ENCODE measurements around the gene ZBTB45.

ZBTB45 gene

GRCh38 chr19:58519355-58520256 lies at the start of gene ZBTB45:
ZBTB45 (minus strand) TSS chr19:58519810; CDS start chr19:58517673, 2,137 bp downstream.
- DNase-seq, result peak; percentile 78 to 81

GRCh38 chr19:58568453-58569130 lies 49.0 kb upstream of the ZBTB45 start:
- no peak for DNase-seq

DNA sequence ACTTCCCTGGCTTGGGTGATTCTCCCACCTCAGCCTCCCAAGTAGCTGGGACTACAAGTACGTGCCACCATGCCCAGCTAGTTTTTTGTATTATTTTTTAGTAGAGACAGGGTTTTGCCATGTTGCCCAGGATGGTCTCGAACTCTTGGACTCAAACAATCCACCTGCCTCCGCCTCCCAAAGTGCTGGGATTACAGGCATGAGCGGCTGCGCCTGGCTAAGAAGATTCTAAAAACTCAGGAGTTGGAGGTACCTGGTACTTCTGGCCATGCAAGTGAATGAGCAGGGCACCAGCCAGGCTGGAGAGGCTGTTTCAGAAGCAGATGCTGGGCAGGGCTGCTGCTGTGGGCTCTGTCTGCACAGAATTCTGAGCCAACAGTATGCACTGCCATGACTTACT lies 47.4 kb upstream of the ZBTB45 start:
- DNase-seq, result no peak

DNA sequence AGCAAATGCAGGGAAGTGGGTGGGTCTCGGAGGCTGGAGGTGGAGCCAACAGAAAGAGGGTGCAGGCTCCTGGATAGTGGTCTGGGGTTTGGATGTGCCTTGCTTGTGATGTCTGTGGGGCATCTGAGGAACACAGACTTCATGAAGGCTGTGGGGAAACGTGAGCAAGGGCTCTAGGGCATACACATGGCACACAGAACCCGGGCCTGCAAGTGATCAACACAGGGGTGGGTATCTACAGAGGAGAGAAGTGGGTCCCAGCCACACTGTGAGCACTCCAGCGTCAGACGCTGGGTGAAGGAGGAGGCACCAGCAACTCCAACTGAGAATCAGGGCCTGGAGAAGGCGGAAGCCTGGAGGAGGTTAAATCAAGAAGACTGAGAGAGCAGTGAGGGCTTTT lies 44.2 kb upstream of the ZBTB45 start:
- no peak for DNase-seq

DNA sequence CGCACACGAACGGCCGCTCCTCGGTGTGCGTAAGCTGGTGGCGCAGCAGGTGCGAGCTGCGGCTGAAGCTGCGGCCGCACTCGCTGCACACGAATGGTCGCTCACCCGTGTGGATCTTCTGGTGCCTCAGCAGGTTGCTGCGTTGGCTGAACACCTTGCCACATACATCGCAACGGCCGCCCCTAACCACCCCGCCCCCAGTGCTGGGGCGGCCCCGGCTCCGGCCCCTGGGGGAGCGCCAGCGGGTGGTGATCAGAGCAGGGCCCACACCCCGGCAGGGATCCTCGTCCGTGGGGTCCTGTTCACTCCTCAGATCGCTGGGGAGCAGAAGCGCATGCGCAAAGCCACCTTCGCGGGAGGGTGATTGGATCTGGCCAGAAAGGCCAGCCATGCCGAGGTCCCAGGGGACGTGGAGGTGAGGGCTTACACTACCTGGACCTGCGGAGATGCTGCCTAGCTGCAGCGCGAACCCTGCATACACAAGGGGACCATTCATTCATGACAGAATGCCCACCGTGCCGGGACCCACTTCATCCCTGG lies 43.5 kb upstream of the ZBTB45 start:
- no peak for DNase-seq

DNA sequence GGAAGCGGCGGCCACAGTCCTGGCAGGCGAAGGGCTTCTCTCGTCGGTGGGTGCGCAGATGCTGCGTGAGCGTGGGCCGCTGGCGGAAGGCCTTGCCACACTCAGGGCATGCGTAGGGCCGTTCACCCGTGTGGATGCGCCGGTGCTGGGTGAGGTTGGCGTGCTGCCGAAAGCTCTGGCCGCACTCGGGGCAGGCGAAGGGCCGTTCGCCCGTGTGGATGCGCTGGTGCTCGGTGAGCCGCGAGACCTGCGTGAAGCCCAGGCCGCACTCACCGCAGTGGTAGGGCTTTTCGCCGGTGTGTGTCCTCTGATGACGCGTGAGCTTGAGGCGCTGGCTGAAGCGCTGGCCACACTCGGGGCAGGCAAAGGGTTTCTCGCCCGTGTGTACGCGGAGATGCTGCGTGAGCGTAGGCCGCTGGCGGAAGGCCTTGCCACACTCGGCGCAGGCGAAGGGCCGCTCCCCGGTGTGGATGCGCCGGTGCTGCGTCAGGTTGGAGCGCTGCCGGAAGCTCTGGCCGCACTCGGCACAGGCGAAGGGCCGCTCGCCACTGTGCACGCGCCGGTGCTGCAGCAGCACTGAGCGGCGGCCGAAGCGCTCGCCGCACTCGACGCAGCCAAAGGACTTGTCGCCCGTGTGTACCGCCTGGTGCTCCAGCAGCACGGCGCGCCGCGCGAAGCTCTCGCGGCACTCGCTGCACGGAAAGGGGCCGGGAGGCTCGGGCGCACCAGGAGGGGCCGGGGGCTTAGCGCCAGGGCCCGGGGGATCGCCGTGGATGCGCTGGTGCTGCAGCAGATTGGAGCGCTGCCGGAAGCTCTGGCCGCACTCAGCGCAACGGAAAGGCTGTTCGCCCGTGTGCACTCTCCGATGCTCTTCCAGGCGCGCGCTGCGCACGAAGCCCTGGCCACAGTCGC lies 42.8 kb upstream of the ZBTB45 start:
- DNase-seq, result no peak

DNA sequence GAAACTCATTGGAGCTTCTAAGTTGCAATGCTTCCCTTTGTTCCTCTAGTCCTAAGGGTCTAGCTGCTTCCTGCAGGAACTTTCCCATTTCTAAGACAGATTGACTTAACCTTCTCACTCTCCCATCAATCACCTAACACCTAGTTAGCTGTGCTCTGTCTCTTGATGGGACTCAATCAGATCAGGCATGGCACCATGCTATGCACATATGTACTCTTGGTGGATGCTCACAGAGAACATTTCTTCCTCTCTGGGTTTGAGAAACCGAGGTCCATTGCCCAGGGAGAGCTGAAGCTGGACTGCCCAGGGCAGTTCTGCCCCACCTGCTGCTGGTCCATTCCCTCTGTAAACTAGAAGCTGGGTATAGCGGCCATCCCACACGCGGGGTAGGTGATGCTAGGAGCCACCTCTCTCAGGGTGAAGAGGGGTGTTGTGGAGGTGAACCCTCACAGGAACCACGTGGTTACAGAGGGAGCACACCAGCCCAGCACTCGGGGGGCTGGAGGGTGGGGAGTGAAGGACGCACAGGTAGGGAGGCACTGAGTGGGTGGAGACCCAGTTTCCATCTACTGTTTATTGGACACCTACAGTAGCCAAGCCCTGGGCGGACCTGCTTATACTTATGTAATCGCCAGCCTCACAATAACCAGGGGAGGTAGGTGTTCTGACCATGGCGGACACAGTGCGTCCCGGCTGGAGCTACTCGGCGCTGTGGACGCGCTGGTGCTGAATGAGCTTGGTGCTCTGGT lies 41.9 kb upstream of the ZBTB45 start:
- no peak for DNase-seq

DNA sequence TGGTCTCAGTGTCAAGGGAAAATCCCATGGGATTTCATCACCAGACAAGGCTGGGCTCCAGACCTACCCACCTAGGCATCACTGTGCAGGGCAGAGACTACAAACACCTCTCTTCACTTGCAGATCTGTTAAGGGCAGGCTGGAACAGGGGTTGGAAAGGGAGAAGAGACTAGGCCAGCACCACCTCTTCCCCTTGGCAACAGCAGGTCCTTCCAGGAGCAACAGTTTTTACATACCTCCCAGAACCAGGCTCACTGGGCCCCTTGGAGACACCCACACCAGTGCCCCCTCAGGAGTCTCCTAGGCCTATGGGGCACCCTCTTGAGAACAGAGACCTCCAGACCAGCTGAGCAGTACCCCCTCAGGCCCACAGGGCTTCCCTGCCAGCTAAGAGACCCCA lies 41.3 kb upstream of the ZBTB45 start:
- DNase-seq, result no peak

- no peak for DNase-seq
Observed at GRCh38 chr19:58560007-58560887, 40.6 kb upstream of the ZBTB45 start.

- DNase-seq, result no peak
Observed at GRCh38 chr19:58559275-58560006, 39.8 kb upstream of the ZBTB45 start.

DNA sequence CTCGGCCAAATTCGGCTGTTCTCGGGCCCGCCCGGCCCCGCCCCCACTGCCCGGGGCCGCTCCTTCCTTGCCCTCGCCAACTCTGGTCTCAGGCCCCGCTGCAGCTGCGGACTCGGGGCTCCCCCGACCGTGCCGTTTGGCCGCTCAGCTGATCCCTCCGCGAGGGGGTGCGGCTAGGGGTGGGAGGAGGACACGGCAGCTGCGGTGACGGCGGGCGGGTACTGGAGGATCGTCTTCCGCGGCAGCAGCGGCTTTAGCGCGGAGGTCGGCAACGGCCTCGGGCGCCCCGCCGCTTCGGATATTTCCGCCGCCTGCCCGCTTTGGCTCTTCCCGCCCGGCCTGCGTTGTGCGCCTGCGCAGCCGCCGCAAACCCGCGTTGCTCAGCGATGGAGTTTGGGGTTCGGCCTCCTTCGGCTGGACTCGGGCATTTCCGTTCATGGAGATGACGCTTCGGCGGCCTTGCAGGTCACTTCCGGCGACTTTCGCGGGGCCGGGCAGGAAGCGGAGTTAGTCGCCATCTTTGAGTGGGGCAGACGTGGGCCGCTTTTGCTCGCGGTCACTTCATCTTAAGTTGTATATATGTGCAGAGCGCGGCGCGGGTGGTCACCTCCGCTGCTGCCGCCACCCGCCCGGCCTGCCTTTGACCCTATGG lies 39.1 kb upstream of the ZBTB45 start:
- DNase-seq, result peak; percentile 99

- DNase-seq, result peak; percentile 53 to 58
Observed at GRCh38 chr19:58558066-58558622, 38.5 kb upstream of the ZBTB45 start, which contains the start of gene UBE2M. UBE2M (minus strand) TSS chr19:58558611; CDS start chr19:58558381, 230 bp downstream.

GRCh38 chr19:58557221-58558065 lies 37.8 kb upstream of the ZBTB45 start:
- DNase-seq, result no peak

- no peak for DNase-seq
Observed at GRCh38 chr19:58556622-58557220, 37.1 kb upstream of the ZBTB45 start.

DNA sequence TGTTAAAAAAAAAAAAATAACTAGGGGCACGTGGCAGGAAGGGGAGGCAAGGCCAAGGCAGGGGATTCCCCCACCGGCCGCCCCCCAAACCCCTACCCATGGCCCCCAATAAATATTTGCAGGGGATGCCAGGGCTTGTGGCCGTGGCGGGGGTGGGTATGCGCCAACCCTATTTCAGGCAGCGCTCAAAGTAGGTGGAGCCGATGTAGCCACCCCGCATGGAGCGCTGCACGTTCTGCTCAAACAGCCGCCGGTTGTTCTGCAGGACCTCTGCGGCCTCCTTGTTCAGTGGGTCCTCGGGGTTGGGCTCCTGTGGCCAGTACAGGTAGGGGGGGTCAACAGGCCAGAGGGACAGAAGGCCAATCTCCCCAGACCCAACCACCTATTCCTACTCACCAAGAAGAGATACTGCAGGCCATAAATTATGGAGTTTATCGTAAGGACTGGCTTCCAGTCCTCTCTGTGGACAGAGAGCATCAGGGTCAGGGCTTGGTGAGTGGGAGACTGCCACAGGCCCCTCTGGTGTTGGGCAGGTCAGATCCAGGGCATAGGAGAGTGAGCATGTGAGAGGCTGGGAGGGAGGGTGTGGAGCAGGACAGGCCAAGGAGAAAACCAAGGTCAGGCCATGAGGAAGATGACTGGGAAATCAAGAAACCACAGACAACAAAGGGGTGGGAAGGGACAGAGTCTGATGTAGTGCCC lies 36.5 kb upstream of the ZBTB45 start:
- DNase-seq, result no peak

GRCh38 chr19:58555369-58555885 lies 35.8 kb upstream of the ZBTB45 start:
- DNase-seq, result no peak
